ENCODE measurements around the gene ATF7IP. TPM values are rescaled to one million over a fixed set of nuclear protein-coding genes. Genes with fewer than 3 reads are reported as not detected.

The ATF7IP gene
- total RNA-seq, 1 experiment from 2014 or later, result 172 TPM

DNA sequence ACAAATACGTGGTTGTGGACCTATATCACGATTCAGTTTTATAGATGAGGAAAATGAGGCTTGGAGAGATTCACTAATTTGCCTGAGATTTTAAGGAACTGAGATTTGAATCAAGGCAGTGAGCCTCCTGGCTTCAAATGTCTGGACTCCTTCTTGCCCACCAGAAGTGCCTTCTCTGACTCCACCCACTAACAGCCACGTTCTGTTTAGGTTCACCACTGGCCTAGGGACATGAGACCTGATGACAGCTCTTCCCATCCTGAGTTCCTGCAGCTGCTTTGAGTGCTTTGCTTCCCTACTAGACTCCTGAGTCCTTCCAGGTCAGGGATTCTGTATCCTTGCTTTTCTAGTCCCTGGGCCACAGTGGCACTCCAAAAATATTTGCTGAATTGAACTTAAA lies 145.1 kb downstream of the ATF7IP start:
- H3T11ph ChIP-seq (ENCODE audit: low read length), result no peak overlapping the region
- H4K8ac ChIP-seq (replicated peaks; ENCODE audit: insufficient read length, low read depth, low read length), result no peak overlapping the region
- H2BK120ac ChIP-seq (ENCODE audit: low read depth, low read length, poor library complexity, severe bottlenecking), result no peak overlapping the region
- no peak overlapping the region for H3K56ac ChIP-seq (ENCODE audit: insufficient read length, low read depth, low read length)
- no peaks in the 10 kb centered on the region for H4K20me1 ChIP-seq (ENCODE audit: control insufficient read depth, insufficient read depth, insufficient read length)
- no peak overlapping the region for H2BK20ac ChIP-seq (ENCODE audit: low read depth, low read length, poor library complexity, severe bottlenecking)
- no peak overlapping the region for H3K27ac ChIP-seq (ENCODE audit: insufficient read length, low read depth, low read length)
- no peak overlapping the region for H2BK12ac ChIP-seq (ENCODE audit: insufficient read length, low read depth, low read length)
- H3K9me3 ChIP-seq (ENCODE audit: control insufficient read depth, low read depth, low read length), result no peaks in the 10 kb centered on the region
- H3K23me2 ChIP-seq (ENCODE audit: insufficient read length, low read depth, low read length, poor library complexity, severe bottlenecking), result no peaks in the 10 kb centered on the region
- Mint-ChIP-seq H3K4me1 (peaks cover 6% of the 10 kb centered on the region in 2 experiments), H3K27ac (no peak overlapping the region; a peak in 1 of 7 replicates), H3K36me3 (ENCODE audit: insufficient read depth in 1 of 3, low read depth in 3 of 3) (peaks cover 0 to 7% (median 7%) of the 10 kb centered on the region in 3 experiments; a peak in 3 of 7 replicates), H3K4me3 (no peak overlapping the region), H3K27me3 (ENCODE audit: low read depth) (no peaks in the 10 kb centered on the region), H3K9me3 (no peaks in the 10 kb centered on the region)
- no peak overlapping the region for H2BK15ac ChIP-seq (ENCODE audit: low read depth, low read length)
- H3K18ac ChIP-seq (ENCODE audit: insufficient read length, low read depth, low read length), result no peak overlapping the region
- no peak for DNase-seq
- no peak overlapping the region for H2AFZ ChIP-seq (ENCODE audit: low read length)
- H2AK5ac ChIP-seq (ENCODE audit: insufficient read length, low read length), result no peak overlapping the region
- no peaks in the 10 kb centered on the region for H3K79me1 ChIP-seq (ENCODE audit: insufficient read depth, low read depth, low read length, poor library complexity, severe bottlenecking)
- H3K4me2 ChIP-seq (ENCODE audit: insufficient read depth, insufficient read length, low read length), result no peak overlapping the region
- no CpG with 5 or more reads among the region's 3 CpGs for WGBS (ENCODE audit: extremely low coverage, insufficient read length, low lambda C conversion rate)
- peaks cover 2% of the 10 kb centered on the region; the same call in 1 of the 2 replicates for H3K4me1 ChIP-seq (ENCODE audit: insufficient read depth, low read length)
- H3K9ac ChIP-seq (ENCODE audit: extremely low read depth, insufficient read length, low read length), result no peak overlapping the region
- no peak overlapping the region for H3K23ac ChIP-seq (ENCODE audit: insufficient read length, low read depth, low read length)
- no peak overlapping the region for H4K5ac ChIP-seq (ENCODE audit: insufficient read length, low read depth, low read length)
- H3K4ac ChIP-seq (ENCODE audit: low read depth, low read length), result no peak overlapping the region
- H3K27me3 ChIP-seq (ENCODE audit: insufficient read depth, low read length), result no peaks in the 10 kb centered on the region
- TF ChIP-seq, protein P1, sequence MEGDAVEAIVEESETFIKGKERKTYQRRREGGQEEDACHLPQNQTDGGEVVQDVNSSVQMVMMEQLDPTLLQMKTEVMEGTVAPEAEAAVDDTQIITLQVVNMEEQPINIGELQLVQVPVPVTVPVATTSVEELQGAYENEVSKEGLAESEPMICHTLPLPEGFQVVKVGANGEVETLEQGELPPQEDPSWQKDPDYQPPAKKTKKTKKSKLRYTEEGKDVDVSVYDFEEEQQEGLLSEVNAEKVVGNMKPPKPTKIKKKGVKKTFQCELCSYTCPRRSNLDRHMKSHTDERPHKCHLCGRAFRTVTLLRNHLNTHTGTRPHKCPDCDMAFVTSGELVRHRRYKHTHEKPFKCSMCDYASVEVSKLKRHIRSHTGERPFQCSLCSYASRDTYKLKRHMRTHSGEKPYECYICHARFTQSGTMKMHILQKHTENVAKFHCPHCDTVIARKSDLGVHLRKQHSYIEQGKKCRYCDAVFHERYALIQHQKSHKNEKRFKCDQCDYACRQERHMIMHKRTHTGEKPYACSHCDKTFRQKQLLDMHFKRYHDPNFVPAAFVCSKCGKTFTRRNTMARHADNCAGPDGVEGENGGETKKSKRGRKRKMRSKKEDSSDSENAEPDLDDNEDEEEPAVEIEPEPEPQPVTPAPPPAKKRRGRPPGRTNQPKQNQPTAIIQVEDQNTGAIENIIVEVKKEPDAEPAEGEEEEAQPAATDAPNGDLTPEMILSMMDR (conservative IDR thresholded peaks at IDR 0.05), result no peak
- no peak overlapping the region for H4K91ac ChIP-seq (ENCODE audit: insufficient read length, low read depth, low read length)
- H3K79me2 ChIP-seq (ENCODE audit: insufficient read depth, low read length), result no peaks in the 10 kb centered on the region
- H2BK5ac ChIP-seq (ENCODE audit: insufficient read length, low read length), result no peak overlapping the region
- no peak overlapping the region for H3K14ac ChIP-seq (ENCODE audit: insufficient read depth, low read length)
